ENCODE results near the gene NUP188.

GRCh38 chr9:128928624-128929023, 18.9 kb upstream of the NUP188 start:
- no peak for TF ChIP-seq CTCF (IDR thresholded peaks at IDR 0.05; ENCODE audit: low read depth, low read length, missing input control)
- TF ChIP-seq REST (IDR thresholded peaks at IDR 0.05): no peak
- no peak for TF ChIP-seq TAF1 (conservative IDR thresholded peaks at IDR 0.05)
- no peak for TF ChIP-seq JUND (IDR thresholded peaks at IDR 0.05)
- no peak for TF ChIP-seq YY1 (IDR thresholded peaks at IDR 0.05)
- no peak for TF ChIP-seq MAX (IDR thresholded peaks at IDR 0.05)
- TF ChIP-seq RXRA (IDR thresholded peaks at IDR 0.05): no peak

Measured in liver (tissue), 3 donors.